HL-60 (cell line): ENCODE measurements around the gene CNKSR2.

ENCODE experiments used
- SPI1 ChIP-seq: IDR thresholded peaks from 2 replicates; pipeline ENCODE4 v1.6.1; 2012; ENCODE audit warnings: low read depth, mild to moderate bottlenecking, borderline replicate concordance
- TF ChIP-seq, protein P1 (sequence below): IDR thresholded peaks from one replicate; pipeline ENCODE4 v1.5.1; 2011; ENCODE audit warnings: low read length, control low read depth, inconsistent platforms; ENCODE audit not compliant: insufficient read depth

- TF ChIP-seq, protein P1, sequence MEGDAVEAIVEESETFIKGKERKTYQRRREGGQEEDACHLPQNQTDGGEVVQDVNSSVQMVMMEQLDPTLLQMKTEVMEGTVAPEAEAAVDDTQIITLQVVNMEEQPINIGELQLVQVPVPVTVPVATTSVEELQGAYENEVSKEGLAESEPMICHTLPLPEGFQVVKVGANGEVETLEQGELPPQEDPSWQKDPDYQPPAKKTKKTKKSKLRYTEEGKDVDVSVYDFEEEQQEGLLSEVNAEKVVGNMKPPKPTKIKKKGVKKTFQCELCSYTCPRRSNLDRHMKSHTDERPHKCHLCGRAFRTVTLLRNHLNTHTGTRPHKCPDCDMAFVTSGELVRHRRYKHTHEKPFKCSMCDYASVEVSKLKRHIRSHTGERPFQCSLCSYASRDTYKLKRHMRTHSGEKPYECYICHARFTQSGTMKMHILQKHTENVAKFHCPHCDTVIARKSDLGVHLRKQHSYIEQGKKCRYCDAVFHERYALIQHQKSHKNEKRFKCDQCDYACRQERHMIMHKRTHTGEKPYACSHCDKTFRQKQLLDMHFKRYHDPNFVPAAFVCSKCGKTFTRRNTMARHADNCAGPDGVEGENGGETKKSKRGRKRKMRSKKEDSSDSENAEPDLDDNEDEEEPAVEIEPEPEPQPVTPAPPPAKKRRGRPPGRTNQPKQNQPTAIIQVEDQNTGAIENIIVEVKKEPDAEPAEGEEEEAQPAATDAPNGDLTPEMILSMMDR = no peak
- no peak for TF ChIP-seq SPI1
These were observed 288.5 kb downstream of the CNKSR2 start for GRCh38 chrX:21662761-21663160.
